Spleen (tissue), 11 donors: Measurements from ENCODE around the gene PLCD1. TPM values are rescaled to one million over a fixed set of nuclear protein-coding genes. Genes with fewer than 3 reads are reported as not detected.

Experiments
- DNase-seq: peaks from one replicate; pipeline ENCODE4 v3.0.0-alpha.2; 2020
- H3K27ac ChIP-seq, 8 donors: fragments of 200-600 bp; sonication (generic) in 7 of 8; 1 replicate in 4 of 8; 2 replicates in 4 of 8; pipeline versions ENCODE4 v1.5.0 to v1.8.0; 2016 to 2021; ENCODE audit warnings: inconsistent platforms in 4 of 8, mild to moderate bottlenecking in 4 of 8, moderate library complexity in 1 of 8
- H3K27me3 ChIP-seq, 7 donors: fragments of 200-600 bp; sonication (generic) in 6 of 7; replicated peaks in 1 of 7; 1 replicate in 4 of 7; 2 replicates in 3 of 7; pipeline versions ENCODE4 v1.5.0 to v1.8.0; 2016 to 2021; ENCODE audit warnings: inconsistent platforms in 3 of 7, mild to moderate bottlenecking in 1 of 7
- H3K36me3 ChIP-seq, 6 donors: fragments of 200-600 bp; sonication (generic) in 5 of 6; 1 replicate in 4 of 6; 2 replicates in 2 of 6; pipeline versions ENCODE4 v1.5.0 to v1.8.0; 2016 to 2021; ENCODE audit warnings: inconsistent platforms in 2 of 6
- H3K4me1 ChIP-seq, 6 donors: fragments of 200-600 bp; sonication (generic) in 5 of 6; 1 replicate in 3 of 6; 2 replicates in 3 of 6; pipeline versions ENCODE4 v1.5.0 to v1.8.0; 2016 to 2021; ENCODE audit warnings: inconsistent platforms in 3 of 6
- H3K4me3 ChIP-seq, 8 donors: fragments of 200-600 bp; sonication (generic) in 7 of 8; 1 replicate in 4 of 8; 2 replicates in 4 of 8; pipeline versions ENCODE4 v1.5.0 to v1.8.0; 2016 to 2021; ENCODE audit warnings: inconsistent platforms in 4 of 8, mild to moderate bottlenecking in 4 of 8, moderate library complexity in 2 of 8
- H3K9me3 ChIP-seq, 8 donors: fragments of 200-600 bp; sonication (generic) in 7 of 8; 1 replicate in 4 of 8; 2 replicates in 4 of 8; pipeline versions ENCODE4 v1.5.0 to v1.8.0; 2016 to 2021; ENCODE audit warnings: inconsistent platforms in 4 of 8
- CTCF ChIP-seq, 11 experiments: fragments of 200-600 bp in 7 of 11; fragments of 450-650 bp in 4 of 11; sonication (generic) in 4 of 11; IDR thresholded peaks in 8 of 11; conservative IDR thresholded peaks in 3 of 11; 1 replicate in 7 of 11; 2 replicates in 4 of 11; pipeline versions ENCODE4 v1.4.0 to v1.8.0; 2016 to 2021; ENCODE audit warnings: antibody characterized with exemption in 11 of 11, inconsistent platforms in 4 of 11, mild to moderate bottlenecking in 1 of 11
- POLR2A ChIP-seq, 3 donors: fragments of 450-650 bp; IDR thresholded peaks; one replicate each; pipeline ENCODE4 v1.5.1; 2017; ENCODE audit warnings: antibody characterized with exemption in 3 of 3, mild to moderate bottlenecking in 1 of 3
- POLR2AphosphoS5 ChIP-seq, 3 donors: sonication (generic); formaldehyde crosslinking; IDR thresholded peaks; one replicate each; pipeline ENCODE4 v1.5.1; 2017; ENCODE audit warnings: antibody characterized with exemption in 3 of 3
- WGBS, 5 donors: extraction: QIAGEN DNeasy Blood & Tissue Kit in 3 of 5; methylation state at CpG; one replicate each; pipeline versions ENCODE4 v1.1.5 to v1.1.7; 2013 to 2018; 5-methylcytosine and 5-hydroxymethylcytosine counted together
- intact Hi-C: fragments of 100-400 bp; cut with DNase I; formaldehyde crosslinking; loops from one replicate; pipeline ENCODE4 v1.15.0; 2023; ENCODE audit warnings: low total_unique reads
- polyA plus RNA-seq, 3 donors: library from polyadenylated mRNA; stranded (reverse); fragments of 200-250 nt; gene quantifications; one replicate each; pipeline ENCODE4 v1.2.1, GENCODE V29; 2013
- total RNA-seq, 7 donors: library from RNA; depleted of rRNA in 3 of 7; stranded (reverse); fragments of >200 nt in 3 of 7; fragmentation: NEBNext Ultra II Directional in 4 of 7; extraction: Animal tissue kit (Norgen Biotek cat#: 25700) in 4 of 7; gene quantifications; one replicate each; pipeline versions ENCODE4 v1.1.0 to v1.2.1, GENCODE V29; 2016 to 2021
- donor health status: healthy with polysubstance abuse.
- donor health status: DM: no; HTN: no; CAD: no; lungs with moderate emphysema.
- donor health status: DM: no; HTN: no; CAD: no.
- donor health status: Bipolar disorder and iron deficiency.
- donor health status: healthy.
- donor health status: DM: no; HTN: no; CAD: no.
- donor health status: DM: yes; HTN: yes; CAD: no.

PLCD1 gene
- total and polyA plus RNA-seq, 10 donors = 11.8 to 24.0 (median 18.8) TPM

- TF ChIP-seq CTCF (IDR thresholded peaks at IDR 0.05 in 8 of 11, conservative IDR thresholded peaks at IDR 0.05 in 3 of 11) (no peak), POLR2A (IDR thresholded peaks at IDR 0.05) (no peak), POLR2AphosphoS5 (IDR thresholded peaks at IDR 0.05) (no peak)
- Histone ChIP-seq H3K27me3 (peaks cover 0 to 49% (median 20%) of the 10 kb centered on the region in 7 donors), H3K27ac (no peak overlapping the region), H3K36me3 (no peaks in the 10 kb centered on the region), H3K4me3 (no peak overlapping the region), H3K4me1 (peaks cover 5 to 37% (median 29%) of the 10 kb centered on the region in 6 donors), H3K9me3 (no peaks in the 10 kb centered on the region)
- intact Hi-C loops = no loop called here
- WGBS, 5 donors = 90 to 97% (median 95%) methylated on average over 1 of the region's 1 CpG
- no peak for DNase-seq
Observed at GRCh38 chr3:38032328-38032865, 3.0 kb upstream of the PLCD1 start.

DNA sequence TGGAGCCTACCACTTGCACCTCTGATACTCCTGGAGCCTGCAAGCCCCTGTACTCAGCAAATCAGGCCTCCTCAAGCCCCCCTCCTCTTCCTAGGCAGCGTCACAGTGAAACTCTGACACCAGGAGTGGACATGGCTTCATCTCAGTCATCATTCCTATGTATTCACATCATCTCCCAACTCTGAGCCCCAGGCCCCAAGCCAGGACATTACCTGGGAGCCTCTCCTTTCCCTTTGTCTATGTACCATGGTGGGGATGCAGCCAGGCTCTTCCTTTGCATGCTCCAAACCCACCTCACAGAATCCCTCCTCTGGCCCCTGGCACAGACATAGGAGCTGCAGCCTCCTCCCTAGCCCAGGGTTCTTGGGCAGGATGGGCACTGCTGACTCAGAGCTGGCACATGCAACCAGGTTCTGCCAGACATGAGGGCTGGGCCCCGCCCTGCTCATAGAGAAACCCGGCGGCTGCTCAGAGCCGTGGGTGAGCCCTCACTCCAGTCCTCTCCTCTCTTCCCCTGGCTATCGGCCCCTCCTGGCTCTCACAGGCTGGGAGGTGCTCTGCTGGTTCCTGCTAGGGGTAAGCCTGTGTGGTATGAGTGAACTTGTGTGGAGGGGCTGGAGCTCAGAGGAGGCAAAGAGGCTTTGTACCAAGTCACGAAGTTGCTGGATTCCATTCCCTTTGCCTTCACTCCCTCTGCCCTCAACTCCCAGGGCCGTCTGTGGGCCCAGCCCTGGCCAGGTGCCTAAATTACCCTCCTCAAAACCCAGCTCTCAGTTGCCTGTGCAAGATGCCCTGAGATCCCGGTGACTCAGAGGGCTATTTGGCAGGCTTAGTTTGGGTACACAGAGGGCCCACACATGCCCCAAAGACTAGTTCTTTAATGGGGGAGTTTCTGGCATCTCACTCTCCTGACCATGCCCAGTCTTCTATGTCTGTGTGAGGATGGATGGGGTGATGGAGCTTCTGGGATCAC lies 1.9 kb upstream of the PLCD1 start:
- H3K4me3 ChIP-seq = no peak overlapping the region
- no peak for TF ChIP-seq CTCF (IDR thresholded peaks at IDR 0.05 in 8 of 11, conservative IDR thresholded peaks at IDR 0.05 in 3 of 11)
- no peak for TF ChIP-seq POLR2A (IDR thresholded peaks at IDR 0.05)
- peak; percentile 28 to 54 (median 45) for TF ChIP-seq POLR2AphosphoS5 (IDR thresholded peaks at IDR 0.05)
- H3K27ac ChIP-seq = peak overlapping the region in 5 of 8 donors; percentile 69 to 82 (median 78)
- H3K4me1 ChIP-seq = peaks cover 5 to 39% (median 29%) of the 10 kb centered on the region in 6 donors
- intact Hi-C loops = no loop called here
- DNase-seq = no peak
- H3K36me3 ChIP-seq = no peaks in the 10 kb centered on the region
- peaks cover 0 to 49% (median 20%) of the 10 kb centered on the region in 7 donors for H3K27me3 ChIP-seq
- WGBS, 5 donors = 42 to 63% (median 51%) methylated on average over 8 to 9 of the region's 9 CpGs
- no peaks in the 10 kb centered on the region for H3K9me3 ChIP-seq

GRCh38 chr3:38030126-38031021 lies 932 bp upstream of the PLCD1 start:
- Histone ChIP-seq H3K27me3 (peaks cover 0 to 49% (median 20%) of the 10 kb centered on the region in 7 donors), H3K4me1 (peaks cover 5 to 48% (median 37%) of the 10 kb centered on the region in 6 donors), H3K27ac (peak overlapping the region; percentile 54 to 82 (median 78)), H3K9me3 (no peaks in the 10 kb centered on the region), H3K4me3 (peak overlapping the region; percentile 42 to 81 (median 60)), H3K36me3 (no peaks in the 10 kb centered on the region)
- no peak for DNase-seq
- 33 to 54% (median 45%) methylated on average over 5 to 8 of the region's 8 CpGs for WGBS, 5 donors
- TF ChIP-seq POLR2A (IDR thresholded peaks at IDR 0.05) = no peak
- no peak for TF ChIP-seq POLR2AphosphoS5 (IDR thresholded peaks at IDR 0.05)
- TF ChIP-seq CTCF (IDR thresholded peaks at IDR 0.05 in 8 of 11, conservative IDR thresholded peaks at IDR 0.05 in 3 of 11) = no peak
- intact Hi-C loops = no loop called here
